Panc1 (cell line): ENCODE measurements around the gene FUT1. TPM values are rescaled to one million over a fixed set of nuclear protein-coding genes. Genes with fewer than 3 reads are reported as not detected.

Source experiments
- ATAC-seq: fragments of 200-7000 bp; cut with Tn5 transposase; 2 replicates; pipeline ENCODE4 v1.9.1; 2020; ENCODE audit warnings: mild to moderate bottlenecking, moderate library complexity
- BruUV-seq: library from RNA; stranded (reverse); fragments of 400-500 nt; replicated peaks from 2 replicates; lab custom pipeline; 2021; lab: Mats Ljungman, UMichigan
- CTCF ChIA-PET: fragments of 300-600 bp; sonication (Branson Sonifier 250); formaldehyde crosslinking; loops from one replicate; lab custom pipeline; 2022; ENCODE audit warnings: antibody characterized with exemption; lab: Charles Lee
- POLR2A ChIA-PET: fragments of 300-600 bp; sonication (Branson Sonifier 250); formaldehyde crosslinking; loops from one replicate; lab custom pipeline; 2022; ENCODE audit warnings: antibody characterized with exemption; lab: Charles Lee
- DNase-seq: peaks from one replicate; pipeline ENCODE4 v3.0.0-alpha.2; 2010; ENCODE audit warnings: low read depth, low spot score
- H3K27ac ChIP-seq: 2 replicates; pipeline ENCODE4 v1.5.1; 2011; ENCODE audit warnings: mild to moderate bottlenecking, low read length, inconsistent platforms
- H3K27me3 ChIP-seq: fragments of 200-500 bp; sonication (Bioruptor generic); 2 replicates; pipeline ENCODE4 v1.6.0; 2014; ENCODE audit warnings: low read length, inconsistent platforms; ENCODE audit not compliant: control insufficient read depth, insufficient read depth
- H3K36me3 ChIP-seq: fragments of 200-500 bp; sonication (Bioruptor generic); 2 replicates; pipeline ENCODE4 v1.5.1; 2014; ENCODE audit warnings: inconsistent platforms, mild to moderate bottlenecking, low read length, moderate library complexity; ENCODE audit not compliant: control insufficient read depth, insufficient read depth
- H3K4me1 ChIP-seq: 2 replicates; pipeline ENCODE4 v1.5.1; 2011; ENCODE audit warnings: inconsistent platforms, mild to moderate bottlenecking, low read length, moderate library complexity; ENCODE audit not compliant: control insufficient read depth, insufficient read depth
- H3K4me3 ChIP-seq, 2 experiments: 2 replicates each; pipeline ENCODE4 v1.5.1; 2011 to 2012; ENCODE audit warnings: low read depth in 2 of 2, low read length in 2 of 2, mild to moderate bottlenecking in 2 of 2, inconsistent platforms in 1 of 2, moderate library complexity in 1 of 2
- H3K9me3 ChIP-seq: fragments of 200-500 bp; sonication (Bioruptor generic); 2 replicates; pipeline ENCODE4 v1.5.1; 2014; ENCODE audit warnings: low read depth, mild to moderate bottlenecking, inconsistent platforms, low read length, moderate library complexity; ENCODE audit not compliant: control insufficient read depth, insufficient read depth
- POLR2AphosphoS5 ChIP-seq: IDR thresholded peaks from 2 replicates; pipeline ENCODE4 v1.6.1; 2012; ENCODE audit warnings: mild to moderate bottlenecking, low read depth, low read length, moderate library complexity
- SIN3A ChIP-seq: IDR thresholded peaks from 2 replicates; pipeline ENCODE4 v1.6.1; 2012; ENCODE audit warnings: low read depth, mild to moderate bottlenecking, low read length, moderate library complexity, borderline replicate concordance; ENCODE audit not compliant: insufficient read depth
- TCF7L2 ChIP-seq: IDR thresholded peaks from 2 replicates; pipeline ENCODE4 v1.6.1; 2011; ENCODE audit warnings: mild to moderate bottlenecking, low read depth, low read length, inconsistent platforms
- in situ Hi-C: cut with HindIII; loops from 2 replicates; pipeline ENCODE4 v1.10.0; 2016; ENCODE audit warnings: low sequenced_read_pairs, low pct_unique_long_range_greater_than_20kb
- intact Hi-C: fragments of 100-400 bp; cut with micrococcal nuclease; formaldehyde crosslinking; loops from one replicate; pipeline ENCODE4 v1.10.0; 2022; ENCODE audit not compliant: unreplicated experiment
- total RNA-seq: library from RNA; stranded (reverse); gene quantifications from one replicate; pipeline ENCODE4 v1.2.1, GENCODE V29; 2021; ENCODE audit not compliant: unreplicated experiment
- TF ChIP-seq, protein P1 (sequence below): fragments of 450-650 bp; IDR thresholded peaks from 2 replicates; pipeline ENCODE4 v1.5.1; 2017; ENCODE audit warnings: mild to moderate bottlenecking
- TF ChIP-seq, protein P2 (sequence below), 2 experiments: IDR thresholded peaks; 2 replicates each; pipeline ENCODE4 v1.6.1; 2011 to 2012; ENCODE audit warnings: low read depth in 2 of 2, control low read depth in 1 of 2, low read length in 1 of 2, mild to moderate bottlenecking in 1 of 2, moderate library complexity in 1 of 2; ENCODE audit not compliant: insufficient read depth in 1 of 2

The FUT1 gene
- total RNA-seq, 1 experiment from 2014 or later, result 0.13 TPM

DNA sequence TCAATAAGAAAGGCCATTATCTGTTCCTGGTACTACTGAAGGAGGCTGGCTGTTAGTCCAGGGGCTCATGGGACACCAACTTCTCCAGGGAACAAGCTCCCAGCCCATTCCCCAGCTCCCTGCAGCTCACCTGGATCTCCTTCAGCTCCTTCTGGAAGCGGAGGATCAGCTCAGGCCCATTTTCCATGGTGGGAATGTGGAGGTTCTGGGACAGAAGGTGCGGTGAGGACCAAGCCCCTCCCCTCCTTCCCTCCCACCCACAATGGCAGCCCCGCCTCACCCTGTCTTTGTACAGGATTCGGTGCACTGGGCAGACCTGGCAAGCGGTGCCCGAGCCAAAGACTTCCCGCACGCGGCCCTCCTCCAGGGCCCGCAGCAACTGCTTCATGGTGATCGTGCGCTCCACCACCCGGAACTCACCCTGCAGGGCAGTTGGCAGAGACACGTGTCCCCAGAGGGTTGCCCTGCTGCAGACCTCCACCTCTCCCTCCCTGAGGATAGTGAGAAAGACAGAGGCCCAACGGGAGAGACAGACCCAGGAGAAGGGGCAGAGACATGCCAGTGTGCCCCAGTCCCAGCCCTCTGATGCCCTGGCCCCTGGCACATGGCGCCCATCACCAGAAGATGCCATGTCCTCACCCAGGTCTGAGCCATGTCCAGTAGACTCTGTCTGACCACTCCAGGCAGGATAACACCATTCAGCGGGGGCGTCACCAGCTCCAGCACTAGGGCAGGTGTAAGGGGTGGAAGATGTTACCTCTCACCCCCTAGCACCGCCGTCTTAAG lies 44.0 kb upstream of the FUT1 start:
- Histone ChIP-seq H3K36me3 (no peaks in the 10 kb centered on the region), H3K27me3 (no peaks in the 10 kb centered on the region), H3K4me1 (no peaks in the 10 kb centered on the region), H3K27ac (no peak overlapping the region), H3K9me3 (no peaks in the 10 kb centered on the region), H3K4me3 (no peak overlapping the region)
- CTCF ChIA-PET, result interaction anchor here (1.6 to 1.7 kb wide), 2 partner anchors 16 to 174 kb away, joined by 5 to 10 read pairs; no protein-coding TSS in a partner anchor
- POLR2A ChIA-PET, result interaction anchor here (0.5 kb wide), 1 partner anchor 11 kb away, joined by 3 read pairs; no protein-coding TSS in a partner anchor
- no peak for DNase-seq
- TF ChIP-seq POLR2AphosphoS5, result no peak
- no peak for TF ChIP-seq SIN3A
- TF ChIP-seq, protein P1, sequence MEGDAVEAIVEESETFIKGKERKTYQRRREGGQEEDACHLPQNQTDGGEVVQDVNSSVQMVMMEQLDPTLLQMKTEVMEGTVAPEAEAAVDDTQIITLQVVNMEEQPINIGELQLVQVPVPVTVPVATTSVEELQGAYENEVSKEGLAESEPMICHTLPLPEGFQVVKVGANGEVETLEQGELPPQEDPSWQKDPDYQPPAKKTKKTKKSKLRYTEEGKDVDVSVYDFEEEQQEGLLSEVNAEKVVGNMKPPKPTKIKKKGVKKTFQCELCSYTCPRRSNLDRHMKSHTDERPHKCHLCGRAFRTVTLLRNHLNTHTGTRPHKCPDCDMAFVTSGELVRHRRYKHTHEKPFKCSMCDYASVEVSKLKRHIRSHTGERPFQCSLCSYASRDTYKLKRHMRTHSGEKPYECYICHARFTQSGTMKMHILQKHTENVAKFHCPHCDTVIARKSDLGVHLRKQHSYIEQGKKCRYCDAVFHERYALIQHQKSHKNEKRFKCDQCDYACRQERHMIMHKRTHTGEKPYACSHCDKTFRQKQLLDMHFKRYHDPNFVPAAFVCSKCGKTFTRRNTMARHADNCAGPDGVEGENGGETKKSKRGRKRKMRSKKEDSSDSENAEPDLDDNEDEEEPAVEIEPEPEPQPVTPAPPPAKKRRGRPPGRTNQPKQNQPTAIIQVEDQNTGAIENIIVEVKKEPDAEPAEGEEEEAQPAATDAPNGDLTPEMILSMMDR, result no peak
- TF ChIP-seq, protein P2, sequence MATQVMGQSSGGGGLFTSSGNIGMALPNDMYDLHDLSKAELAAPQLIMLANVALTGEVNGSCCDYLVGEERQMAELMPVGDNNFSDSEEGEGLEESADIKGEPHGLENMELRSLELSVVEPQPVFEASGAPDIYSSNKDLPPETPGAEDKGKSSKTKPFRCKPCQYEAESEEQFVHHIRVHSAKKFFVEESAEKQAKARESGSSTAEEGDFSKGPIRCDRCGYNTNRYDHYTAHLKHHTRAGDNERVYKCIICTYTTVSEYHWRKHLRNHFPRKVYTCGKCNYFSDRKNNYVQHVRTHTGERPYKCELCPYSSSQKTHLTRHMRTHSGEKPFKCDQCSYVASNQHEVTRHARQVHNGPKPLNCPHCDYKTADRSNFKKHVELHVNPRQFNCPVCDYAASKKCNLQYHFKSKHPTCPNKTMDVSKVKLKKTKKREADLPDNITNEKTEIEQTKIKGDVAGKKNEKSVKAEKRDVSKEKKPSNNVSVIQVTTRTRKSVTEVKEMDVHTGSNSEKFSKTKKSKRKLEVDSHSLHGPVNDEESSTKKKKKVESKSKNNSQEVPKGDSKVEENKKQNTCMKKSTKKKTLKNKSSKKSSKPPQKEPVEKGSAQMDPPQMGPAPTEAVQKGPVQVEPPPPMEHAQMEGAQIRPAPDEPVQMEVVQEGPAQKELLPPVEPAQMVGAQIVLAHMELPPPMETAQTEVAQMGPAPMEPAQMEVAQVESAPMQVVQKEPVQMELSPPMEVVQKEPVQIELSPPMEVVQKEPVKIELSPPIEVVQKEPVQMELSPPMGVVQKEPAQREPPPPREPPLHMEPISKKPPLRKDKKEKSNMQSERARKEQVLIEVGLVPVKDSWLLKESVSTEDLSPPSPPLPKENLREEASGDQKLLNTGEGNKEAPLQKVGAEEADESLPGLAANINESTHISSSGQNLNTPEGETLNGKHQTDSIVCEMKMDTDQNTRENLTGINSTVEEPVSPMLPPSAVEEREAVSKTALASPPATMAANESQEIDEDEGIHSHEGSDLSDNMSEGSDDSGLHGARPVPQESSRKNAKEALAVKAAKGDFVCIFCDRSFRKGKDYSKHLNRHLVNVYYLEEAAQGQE (IDR thresholded peaks at IDR 0.05; ENCODE audit: insufficient read depth in 1 of 2, low read depth in 2 of 2, low read length in 1 of 2), result no peak
- no peak for TF ChIP-seq TCF7L2
- in situ Hi-C loops (no loop called here), intact Hi-C loops (no loop called here)
- BruUV-seq, result no TSS peak
- no peak for ATAC-seq

DNA sequence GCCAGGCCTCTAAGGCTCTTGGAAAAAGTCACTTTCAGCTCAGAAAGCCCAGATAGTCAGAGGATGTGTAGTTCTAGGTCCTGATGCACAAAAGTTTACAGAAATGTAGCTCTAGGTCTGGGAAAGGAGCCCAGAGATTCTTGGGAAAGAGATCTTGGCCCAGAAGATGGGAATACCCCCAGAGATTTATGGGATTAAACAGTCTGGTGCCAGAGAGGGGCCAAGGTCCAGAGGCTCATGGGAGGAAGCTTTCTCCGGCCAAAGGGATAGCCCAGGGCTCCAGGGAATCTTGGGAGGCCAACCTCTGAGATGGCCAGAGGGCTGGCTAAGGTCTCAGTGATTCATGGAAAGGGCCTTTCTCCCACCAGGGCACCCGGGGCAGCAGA lies 43.2 kb upstream of the FUT1 start:
- no peaks in the 10 kb centered on the region for H3K9me3 ChIP-seq
- no peaks in the 10 kb centered on the region for H3K27me3 ChIP-seq
- no peak; the same call in 1 of the 2 replicates for ATAC-seq
- in situ Hi-C loops (no loop called here), intact Hi-C loops (no loop called here)
- no peaks in the 10 kb centered on the region for H3K4me1 ChIP-seq
- no peak overlapping the region for H3K27ac ChIP-seq
- POLR2A ChIA-PET, result no interaction called here
- H3K36me3 ChIP-seq, result no peaks in the 10 kb centered on the region
- no peak overlapping the region for H3K4me3 ChIP-seq
- TF ChIP-seq, protein P2 (IDR thresholded peaks at IDR 0.05; ENCODE audit: insufficient read depth in 1 of 2, low read depth in 2 of 2, low read length in 1 of 2), result no peak
- TF ChIP-seq POLR2AphosphoS5, result no peak
- TF ChIP-seq SIN3A, result no peak
- BruUV-seq, result no TSS peak
- CTCF ChIA-PET, result interaction anchor here (0.6 to 1.7 kb wide), 6 partner anchors 9 to 1670 kb away, joined by 3 to 10 read pairs (median 4); no protein-coding TSS in a partner anchor
- DNase-seq, result no peak
